Amniotic epithelial cell (primary cell): Measurements from ENCODE around the gene PMPCA.

Experiments
- DNase-seq: peaks from one replicate; pipeline ENCODE4 v3.0.0-alpha.2; 2010; ENCODE audit warnings: low read depth

The PMPCA gene

DNA sequence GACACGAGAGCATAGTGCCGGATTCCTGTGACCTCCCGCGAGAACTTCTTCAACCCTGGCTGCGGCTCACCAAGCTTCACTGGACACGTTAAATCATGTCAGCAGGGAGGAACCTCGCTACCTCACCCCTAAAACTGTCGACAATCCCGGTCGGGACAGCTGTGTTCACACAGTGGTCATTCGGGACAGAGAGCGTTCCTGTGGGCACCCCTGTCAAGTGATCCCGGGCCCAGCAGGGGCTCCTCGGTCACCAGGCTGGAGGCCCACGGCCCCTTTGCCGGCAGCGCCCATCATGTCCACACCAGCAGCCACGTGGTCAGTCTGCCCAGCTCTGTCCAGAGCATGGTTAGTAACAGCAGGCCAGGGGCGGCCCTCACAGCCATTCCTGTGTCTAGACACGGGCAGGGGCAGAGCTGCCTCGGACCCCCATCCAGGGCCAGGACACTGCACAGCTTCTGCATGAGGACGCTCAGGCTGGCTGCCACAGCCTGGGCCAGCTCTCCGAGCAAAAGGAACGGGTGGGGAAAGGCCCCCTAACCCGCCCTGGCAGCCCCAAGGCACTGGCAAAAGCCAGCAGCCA, 25.7 kb downstream of the PMPCA start:
- DNase-seq = no peak

DNA sequence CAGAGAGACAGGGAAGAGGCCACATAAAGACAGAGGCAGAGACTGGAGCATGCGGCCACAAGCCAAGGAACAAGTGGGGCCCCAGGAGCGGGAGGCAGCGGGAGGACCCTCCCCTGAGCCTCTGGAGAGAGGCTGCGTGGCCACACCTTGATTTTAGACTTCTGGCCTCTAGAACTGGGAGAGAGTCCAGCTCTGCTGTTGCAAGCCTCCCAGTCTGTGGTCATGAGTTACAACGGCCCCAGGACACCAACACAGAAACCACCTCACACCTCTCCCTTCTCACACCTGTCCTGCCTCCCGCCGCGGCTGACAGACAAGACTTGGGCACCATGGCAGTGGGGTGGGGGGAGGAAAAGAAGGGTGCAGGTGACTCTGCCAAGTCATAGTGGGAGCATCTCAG, 27.0 kb downstream of the PMPCA start:
- peak; percentile 27 for DNase-seq

DNA sequence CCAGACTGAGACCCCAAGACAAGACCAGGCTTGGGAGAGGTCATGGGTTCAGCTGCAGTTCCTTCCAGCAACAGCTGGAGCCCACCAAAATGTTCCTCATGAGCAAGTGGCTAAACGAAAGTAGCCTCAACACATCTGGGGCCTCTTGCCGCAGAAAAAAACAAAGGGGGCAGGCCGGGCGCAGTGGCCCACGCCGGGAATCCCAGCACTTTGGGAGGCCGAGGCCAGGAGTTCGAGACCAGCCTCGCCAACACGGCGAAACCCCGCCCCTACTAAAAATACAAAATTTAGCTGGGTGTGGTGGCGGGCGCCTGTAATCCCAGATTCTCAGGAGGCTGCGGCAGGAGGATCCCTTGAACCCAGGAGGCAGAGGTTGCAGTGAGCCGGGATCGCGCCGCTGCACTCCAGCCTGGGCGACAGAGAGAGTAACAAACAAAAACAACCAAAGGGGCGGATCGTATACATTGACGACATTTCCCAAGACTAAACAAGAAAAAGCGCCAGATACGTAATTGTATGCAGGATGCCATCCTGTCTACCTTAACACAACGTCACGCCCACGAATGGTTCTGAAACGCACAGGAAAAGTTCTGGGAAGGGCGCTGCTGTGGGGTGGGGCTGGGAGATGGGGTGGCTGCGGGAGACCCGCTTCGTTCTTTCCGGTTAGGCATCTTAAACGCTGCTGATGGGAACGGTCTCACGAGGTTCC, 27.5 kb downstream of the PMPCA start:
- DNase-seq = peak; percentile 12

- DNase-seq = no peak
These were observed 28.4 kb downstream of the PMPCA start for GRCh38 chr9:136438548-136439480.

DNA sequence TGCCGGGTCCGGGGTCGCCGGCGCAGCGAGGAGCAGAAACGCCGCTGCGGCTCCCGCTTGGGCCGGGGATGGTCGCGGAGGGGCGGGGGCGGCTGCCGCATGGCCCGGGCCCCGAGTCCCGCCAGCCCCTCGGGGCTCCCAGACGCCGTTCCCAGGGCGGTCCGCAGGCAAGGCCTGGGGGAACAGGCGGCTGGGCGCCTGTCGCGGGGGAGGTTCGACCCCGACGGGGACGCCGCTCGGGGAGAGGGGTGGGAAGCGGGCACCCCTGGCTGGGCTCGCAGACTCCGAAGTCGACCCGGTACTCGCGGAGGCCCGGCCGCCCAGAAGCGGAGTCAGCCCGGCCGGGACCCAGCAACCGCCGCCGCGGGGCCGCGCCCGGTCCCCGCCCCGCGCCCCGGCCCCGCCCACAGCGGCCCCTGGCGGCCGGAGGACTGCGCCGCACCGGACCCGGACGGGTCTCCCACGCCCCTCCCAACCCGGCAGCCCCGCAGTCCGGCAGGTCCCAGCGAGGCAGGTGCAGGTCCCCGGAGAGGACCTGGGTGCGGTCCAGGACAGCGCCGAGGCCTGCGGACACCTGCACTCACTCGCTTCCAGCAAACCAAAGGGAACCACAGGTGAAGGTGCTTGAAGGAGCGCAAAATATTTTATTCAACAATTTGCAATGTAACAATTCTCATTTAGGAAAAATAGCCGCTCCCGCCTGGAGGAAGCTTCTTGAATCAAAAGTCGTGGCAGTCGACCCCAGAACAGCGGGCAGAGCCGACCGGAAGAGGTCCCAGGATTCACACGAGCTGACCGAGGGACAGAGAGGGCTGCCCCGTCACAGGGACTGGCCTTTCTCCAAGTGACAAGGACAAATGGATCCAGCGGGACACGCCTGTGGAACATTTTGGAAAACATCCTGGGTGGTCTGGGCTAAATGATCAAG, 29.3 kb downstream of the PMPCA start, which contains the start of gene INPP5E:
Gene INPP5E (minus strand): TSS at position 365 of the 928 bp plus-strand sequence. CDS start 426 bp downstream, outside the sequence.
- DNase-seq = peak; percentile 48

DNA sequence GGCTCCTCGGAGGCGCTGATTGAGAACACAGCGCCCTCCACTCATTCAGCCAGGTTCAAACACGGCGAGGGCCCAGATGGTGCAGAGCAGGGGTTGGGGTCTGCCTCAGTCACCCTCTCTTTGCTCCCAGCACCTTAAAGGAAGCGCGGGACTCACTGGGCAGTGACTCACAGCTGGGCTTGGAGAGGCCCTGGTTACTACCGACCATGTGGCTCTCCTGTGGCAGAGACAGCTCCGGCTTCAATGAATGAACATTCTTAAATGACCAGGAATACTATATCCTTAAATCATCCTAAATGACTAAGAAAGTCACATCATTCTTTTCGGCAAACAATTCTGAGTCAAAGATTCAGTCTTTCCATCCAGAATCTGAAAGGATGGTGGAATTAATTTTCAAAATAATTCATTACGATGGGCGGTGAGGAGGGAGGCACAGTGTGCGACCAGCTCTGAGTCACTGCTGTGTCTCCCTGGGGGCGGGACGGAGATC, 30.8 kb downstream of the PMPCA start:
- no peak for DNase-seq

DNA sequence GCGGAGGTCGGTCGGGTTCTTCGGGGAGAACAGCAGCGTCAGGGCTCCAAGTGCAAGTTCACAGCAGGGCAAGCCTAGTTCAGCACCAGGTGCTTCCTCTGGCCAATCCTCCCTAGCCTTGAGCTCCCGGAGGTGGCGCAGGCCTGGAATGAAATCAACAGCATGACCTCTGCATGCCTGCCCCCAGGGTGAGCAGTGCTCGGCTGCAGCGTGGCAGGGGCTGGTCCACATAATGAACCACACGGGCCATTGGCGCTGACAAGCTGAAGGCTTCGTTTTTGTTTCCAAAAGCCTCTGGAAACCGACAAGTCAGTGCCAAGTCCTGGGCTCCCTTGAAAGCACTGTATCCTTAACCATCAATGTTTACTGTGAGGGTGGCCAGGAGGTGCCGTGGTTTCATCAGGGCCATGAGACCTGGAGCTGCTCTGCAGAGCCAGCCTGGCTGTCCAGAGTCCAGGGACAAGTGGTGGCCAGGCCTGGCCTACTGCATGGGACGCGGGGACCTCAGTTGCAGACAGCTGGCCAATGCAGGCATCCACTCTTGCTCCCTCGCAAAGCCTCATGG, 31.3 kb downstream of the PMPCA start:
- no peak for DNase-seq

DNA sequence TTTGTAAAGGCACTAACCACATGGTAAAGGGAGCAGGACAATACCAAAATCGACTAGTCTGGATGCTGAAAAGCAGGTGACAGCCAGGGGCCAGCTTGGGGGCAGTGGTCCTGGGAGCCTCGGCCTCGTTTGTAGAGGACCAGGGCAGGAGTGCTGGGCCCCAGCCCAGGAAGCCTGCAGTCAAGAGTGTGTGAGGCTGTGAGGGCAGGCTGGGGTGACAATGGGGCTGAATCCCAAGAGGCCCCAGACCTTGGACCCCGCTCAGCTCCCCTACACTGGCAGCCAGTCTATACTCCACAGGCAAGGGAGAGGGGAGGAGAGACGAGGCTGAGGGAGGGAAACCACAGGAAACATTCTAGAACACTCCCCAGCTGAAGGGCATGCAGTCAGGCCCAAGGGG, 31.8 kb downstream of the PMPCA start:
- no peak for DNase-seq

- DNase-seq = no peak
These were observed 32.6 kb downstream of the PMPCA start for GRCh38 chr9:136443087-136443486.

DNA sequence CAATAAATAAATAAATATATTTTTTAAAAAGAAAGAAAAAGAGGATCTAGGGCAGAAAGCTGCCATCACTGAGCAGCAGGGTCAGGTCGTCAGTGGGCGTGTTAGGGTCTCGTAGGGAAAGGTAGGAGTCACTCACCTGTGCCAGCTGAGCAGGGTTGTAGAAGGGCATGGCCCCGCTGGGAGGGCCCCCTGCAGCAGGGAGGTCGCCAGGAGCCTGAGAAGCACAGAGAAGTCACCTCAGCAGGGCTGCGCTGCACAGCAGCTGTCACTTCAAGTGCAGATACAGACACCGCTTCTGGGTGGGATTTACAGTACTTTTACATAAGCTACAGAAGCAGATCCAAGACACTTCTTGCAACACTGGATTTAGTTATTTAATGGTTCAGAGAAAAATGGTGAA, 33.2 kb downstream of the PMPCA start:
- no peak for DNase-seq

DNA sequence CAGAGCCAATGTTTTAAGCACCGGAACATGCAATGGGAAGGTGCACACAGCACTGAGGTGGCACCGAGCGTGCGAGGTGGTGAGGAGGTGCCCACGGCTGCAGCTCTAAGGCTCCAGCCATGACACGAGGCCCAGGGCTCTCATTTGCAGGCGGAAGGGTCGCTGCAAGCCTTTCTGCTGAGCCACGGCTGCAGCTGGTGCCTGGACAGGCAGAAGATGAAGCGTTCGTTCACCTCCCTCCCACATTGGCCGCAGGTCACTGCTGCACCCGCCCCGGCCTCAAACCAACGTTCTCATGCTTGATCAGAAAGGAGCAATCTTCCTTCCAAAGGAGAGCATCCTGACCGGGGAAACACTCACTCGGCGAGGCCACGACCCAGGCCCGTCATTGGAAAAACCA, 33.6 kb downstream of the PMPCA start:
- no peak for DNase-seq

- no peak for DNase-seq
These were observed 35.3 kb downstream of the PMPCA start for GRCh38 chr9:136445799-136446198.

- DNase-seq = no peak
These were observed 36.8 kb downstream of the PMPCA start for GRCh38 chr9:136447173-136447778.

- no peak for DNase-seq
These were observed 38.2 kb downstream of the PMPCA start for GRCh38 chr9:136448655-136449054.

DNA sequence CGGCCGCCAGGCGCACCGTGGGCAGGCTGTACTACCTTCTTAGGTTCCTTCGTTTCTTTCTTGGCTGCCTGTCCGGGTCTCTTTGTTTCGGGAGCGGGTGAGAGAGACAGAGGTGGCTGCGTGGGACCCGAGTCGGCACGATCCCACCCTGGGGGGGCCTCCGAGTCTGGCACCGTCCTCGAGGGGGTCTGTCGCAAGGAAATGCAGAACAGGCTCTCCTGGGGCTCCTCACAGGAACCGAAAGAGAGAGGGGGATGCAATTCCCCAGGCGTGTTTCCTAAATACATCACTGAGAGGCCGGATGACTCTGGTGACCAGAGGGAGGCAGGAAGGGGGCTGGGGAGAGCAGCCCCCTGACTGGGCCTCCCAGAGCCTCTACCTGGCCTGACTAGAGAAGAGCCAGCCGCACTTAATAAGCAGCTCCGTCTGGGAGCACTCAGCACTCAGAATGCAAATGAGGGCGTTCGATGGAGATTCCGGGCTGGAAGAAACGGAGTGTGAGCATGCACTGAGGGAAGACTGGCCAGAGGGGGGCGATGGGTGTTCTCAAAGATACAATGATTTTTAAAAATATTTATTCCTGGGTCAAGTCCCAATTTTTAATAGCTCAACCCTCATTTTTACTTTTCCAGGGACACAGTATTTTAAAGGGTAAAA, 40.9 kb downstream of the PMPCA start:
- no peak for DNase-seq

GRCh38 chr9:136453326-136453725, 42.9 kb downstream of the PMPCA start:
- DNase-seq = no peak

DNA sequence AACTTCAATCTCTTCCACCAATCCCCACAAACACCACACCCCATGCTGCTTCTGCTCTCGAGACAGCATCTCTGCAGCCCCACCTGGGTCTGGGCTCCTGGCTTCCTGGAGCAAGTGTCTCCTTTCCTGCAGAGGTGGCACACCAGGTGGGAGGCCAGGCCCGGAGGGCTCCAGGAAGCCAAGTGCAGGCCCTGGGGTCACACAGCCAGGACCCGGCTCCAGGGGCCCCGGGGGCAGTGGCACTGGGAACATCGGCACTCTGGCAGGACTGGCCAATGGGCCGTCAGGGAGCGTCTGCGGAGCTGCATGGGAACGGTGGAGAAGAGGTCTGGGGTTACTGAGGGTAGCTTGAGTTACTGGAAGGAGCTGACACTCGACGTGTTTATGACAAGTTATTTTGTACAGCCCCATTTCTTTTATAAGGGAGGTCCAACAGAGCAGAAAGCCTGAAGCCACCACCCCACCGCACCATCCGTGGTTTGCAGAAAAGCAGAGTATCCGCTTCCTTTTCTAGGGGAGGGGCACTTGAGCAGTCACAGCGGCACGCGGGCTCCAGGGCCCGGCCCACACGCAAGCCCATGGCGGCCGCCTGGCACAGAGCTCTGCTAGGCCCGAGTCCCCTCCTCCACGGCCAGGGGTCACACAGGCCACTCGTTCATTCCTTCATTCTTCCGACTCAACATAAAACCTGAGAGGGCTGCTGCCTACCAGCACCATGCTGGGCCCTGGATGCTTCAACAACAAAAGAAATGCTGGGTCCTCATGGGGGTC, 43.8 kb downstream of the PMPCA start:
- DNase-seq = no peak

DNA sequence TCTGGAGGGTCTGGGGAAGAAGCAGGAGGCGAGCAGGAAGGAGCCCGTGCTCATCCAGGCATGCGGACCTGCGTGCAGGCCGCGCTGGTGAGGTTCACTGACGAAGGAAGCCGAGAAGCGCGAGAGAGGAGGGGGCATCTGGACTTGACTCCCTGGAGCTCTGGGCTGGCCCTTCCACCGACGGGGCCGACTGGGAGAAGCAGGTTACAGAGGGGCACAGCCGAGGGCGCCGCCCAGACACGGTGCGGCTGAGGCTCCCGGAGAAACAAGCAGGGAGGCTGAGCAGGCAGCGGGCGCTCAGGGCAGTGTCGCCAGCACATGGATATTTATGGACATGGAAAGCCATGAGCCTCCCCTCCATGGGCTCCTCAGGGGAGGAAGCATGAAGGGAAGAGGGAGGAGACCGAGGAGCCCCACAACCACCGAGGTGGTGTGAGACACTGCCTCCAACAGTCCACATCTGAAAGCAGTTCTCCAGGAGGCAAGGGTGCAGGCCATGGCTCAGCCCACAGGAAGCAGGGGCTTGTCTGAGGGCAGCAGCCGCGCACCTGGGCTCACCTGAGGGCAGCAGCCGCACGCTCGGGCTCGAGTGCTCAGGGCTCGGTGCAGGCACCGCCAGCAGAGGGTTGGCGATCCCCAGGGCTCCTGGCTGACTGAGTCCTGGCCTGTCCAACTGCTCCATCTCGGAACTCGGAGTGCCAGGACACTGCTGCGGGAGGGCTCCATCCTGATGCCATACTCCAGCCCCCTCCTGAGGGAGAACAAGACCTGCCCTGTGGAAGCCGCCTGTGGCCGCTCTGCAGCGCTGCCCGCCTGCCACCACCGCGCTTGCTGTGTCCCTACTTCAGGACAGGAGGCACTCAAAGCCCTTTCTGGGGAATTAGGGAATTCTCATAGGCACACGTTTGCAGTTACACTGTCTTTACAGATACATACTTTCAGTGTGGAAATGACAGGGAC, 44.9 kb downstream of the PMPCA start:
- no peak for DNase-seq
